Kidney epithelial cell (primary cell): ENCODE measurements around the gene PSMA3. TPM values are rescaled to one million over a fixed set of nuclear protein-coding genes. Genes with fewer than 3 reads are reported as not detected.

ENCODE experiments used
- DNase-seq: peaks from one replicate; pipeline ENCODE4 v3.0.0-alpha.2; 2010; ENCODE audit warnings: low read depth
- H3K27me3 ChIP-seq: 2 replicates; pipeline ENCODE4 v1.6.0; 2011; ENCODE audit warnings: low read length; ENCODE audit not compliant: control insufficient read depth, insufficient read depth
- H3K36me3 ChIP-seq: 2 replicates; pipeline ENCODE4 v1.5.1; 2011; ENCODE audit warnings: low read length; ENCODE audit not compliant: control insufficient read depth, insufficient read depth
- H3K4me3 ChIP-seq: 2 replicates; pipeline ENCODE4 v1.5.1; 2011; ENCODE audit warnings: low read depth, mild to moderate bottlenecking, control low read depth, low read length
- total RNA-seq: library from RNA; depleted of rRNA; stranded (reverse); fragments of >200 nt; gene quantifications from 2 replicates; pipeline ENCODE4 v1.2.3, GENCODE V29; 2015
- TF ChIP-seq, protein P1 (sequence below): IDR thresholded peaks from 2 replicates; pipeline ENCODE4 v1.5.1; 2011; ENCODE audit warnings: mild to moderate bottlenecking, moderate library complexity, low read length, control low read depth, inconsistent platforms; ENCODE audit not compliant: insufficient read depth, poor library complexity, severe bottlenecking

PSMA3 gene
- total RNA-seq, 1 donor from 2014 or later = 160 TPM

DNA sequence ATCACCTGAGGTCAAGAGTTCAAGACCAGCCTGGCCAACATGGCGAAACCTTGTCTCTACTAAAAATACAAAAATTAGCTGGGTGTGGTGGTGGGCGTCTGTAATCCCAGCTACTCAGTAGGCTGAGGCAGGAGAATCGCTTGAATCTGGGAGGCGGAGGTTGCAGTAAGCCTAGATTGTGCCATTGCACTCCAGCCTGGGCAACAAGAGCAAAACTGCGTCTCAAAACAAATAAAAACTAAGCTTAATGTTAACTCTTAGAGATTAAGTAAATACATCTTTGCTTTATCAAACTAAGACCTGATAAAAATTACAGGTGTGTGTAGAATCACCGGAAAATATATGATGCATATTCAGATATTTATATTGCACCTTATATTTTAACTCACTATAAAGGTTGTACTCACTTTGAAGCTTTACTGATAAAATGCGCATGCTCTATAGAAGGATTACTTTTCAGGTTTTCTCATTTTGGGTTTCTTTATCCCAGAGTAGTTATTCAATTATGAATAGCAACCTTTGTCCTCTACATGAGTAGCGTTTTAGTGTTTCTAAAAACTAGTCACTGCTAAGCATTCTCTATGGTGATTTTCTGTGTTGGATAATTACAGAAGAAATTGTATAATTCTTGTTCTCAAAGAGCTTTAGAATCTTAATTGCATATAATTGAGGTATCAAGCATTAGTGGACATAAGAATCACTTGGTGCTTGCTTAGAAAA lies 63.1 kb downstream of the PSMA3 start:
- H3K36me3 ChIP-seq = no peaks in the 10 kb centered on the region
- no peak for DNase-seq
- TF ChIP-seq, protein P1, sequence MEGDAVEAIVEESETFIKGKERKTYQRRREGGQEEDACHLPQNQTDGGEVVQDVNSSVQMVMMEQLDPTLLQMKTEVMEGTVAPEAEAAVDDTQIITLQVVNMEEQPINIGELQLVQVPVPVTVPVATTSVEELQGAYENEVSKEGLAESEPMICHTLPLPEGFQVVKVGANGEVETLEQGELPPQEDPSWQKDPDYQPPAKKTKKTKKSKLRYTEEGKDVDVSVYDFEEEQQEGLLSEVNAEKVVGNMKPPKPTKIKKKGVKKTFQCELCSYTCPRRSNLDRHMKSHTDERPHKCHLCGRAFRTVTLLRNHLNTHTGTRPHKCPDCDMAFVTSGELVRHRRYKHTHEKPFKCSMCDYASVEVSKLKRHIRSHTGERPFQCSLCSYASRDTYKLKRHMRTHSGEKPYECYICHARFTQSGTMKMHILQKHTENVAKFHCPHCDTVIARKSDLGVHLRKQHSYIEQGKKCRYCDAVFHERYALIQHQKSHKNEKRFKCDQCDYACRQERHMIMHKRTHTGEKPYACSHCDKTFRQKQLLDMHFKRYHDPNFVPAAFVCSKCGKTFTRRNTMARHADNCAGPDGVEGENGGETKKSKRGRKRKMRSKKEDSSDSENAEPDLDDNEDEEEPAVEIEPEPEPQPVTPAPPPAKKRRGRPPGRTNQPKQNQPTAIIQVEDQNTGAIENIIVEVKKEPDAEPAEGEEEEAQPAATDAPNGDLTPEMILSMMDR = no peak
- H3K27me3 ChIP-seq = no peaks in the 10 kb centered on the region
- H3K4me3 ChIP-seq = no peak overlapping the region

DNA sequence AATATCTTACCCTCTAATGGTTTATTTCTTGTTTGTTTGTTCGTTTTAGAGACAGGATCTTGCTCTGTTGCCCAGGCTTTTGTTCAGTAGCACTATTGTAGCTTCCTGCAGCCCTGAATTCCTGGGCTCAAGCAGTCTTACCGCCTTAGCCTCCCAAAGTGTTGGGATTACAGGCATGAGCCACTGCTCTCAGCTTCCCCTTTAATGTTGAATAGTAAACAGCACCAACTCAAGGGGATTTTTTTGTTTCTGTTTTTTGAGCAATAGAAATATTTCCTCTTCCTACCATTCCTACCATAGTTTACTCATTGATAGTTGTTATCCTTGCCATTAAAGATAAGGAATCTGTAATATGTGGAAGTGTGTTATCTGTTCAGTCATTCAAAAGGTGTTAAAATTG lies 64.4 kb downstream of the PSMA3 start:
- DNase-seq = no peak
- H3K36me3 ChIP-seq = no peaks in the 10 kb centered on the region
- TF ChIP-seq, protein P1 = no peak
- no peaks in the 10 kb centered on the region for H3K27me3 ChIP-seq
- no peak overlapping the region for H3K4me3 ChIP-seq

DNA sequence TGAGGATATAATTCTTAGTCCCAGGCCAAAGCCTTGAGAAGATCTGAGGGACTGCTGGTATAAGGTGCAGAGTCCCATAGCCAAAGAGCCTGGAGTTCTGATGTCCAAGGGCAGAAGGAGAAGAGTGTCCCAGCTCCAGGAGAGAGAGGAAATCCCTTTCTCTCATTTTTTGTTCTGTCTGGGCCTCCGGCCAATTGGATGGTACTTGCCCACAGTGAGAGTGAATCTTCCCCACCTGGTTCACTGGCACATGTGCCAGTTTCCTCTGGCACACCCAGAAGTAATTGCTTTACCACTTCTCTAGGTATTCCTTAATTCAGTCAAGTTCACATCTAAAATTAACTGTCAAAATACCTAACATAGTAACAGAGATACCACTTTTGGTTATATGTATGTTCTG lies 69.1 kb downstream of the PSMA3 start:
- TF ChIP-seq, protein P1 = no peak
- DNase-seq = no peak
- H3K4me3 ChIP-seq = no peak overlapping the region

DNA sequence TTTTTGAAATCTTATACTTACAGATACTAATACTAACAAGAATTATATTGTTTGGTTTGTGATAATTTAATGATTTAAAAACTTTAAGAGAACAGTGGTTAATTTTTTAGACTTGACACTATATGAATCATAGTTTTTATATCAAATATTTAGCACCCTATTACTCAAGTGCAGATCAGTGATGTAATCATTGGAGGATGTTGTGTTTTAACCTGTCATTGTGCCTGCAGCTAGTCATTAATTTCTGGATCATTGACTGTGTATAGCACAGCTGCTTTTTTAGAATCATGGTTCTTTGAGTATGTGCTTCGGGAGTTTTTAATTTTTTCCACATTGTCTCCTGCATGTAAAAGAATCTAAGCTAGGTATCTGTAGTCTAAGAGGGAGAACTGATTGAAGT lies 71.0 kb downstream of the PSMA3 start:
- H3K4me3 ChIP-seq = no peak overlapping the region
- no peak for DNase-seq
- no peaks in the 10 kb centered on the region for H3K36me3 ChIP-seq
- TF ChIP-seq, protein P1 = no peak
- H3K27me3 ChIP-seq = no peaks in the 10 kb centered on the region

More for the DNA sequence above, 69.1 kb downstream of the PSMA3 start:
- Histone ChIP-seq H3K36me3 (no peaks in the 10 kb centered on the region), H3K27me3 (no peaks in the 10 kb centered on the region)

Other genes with a start within 250 kb of the PSMA3 start
- 4.1 and 4.2 TPM in 2 replicates for gene ARMH4, start 92.6 kb upstream of the PSMA3 start, total RNA-seq
- 83.6 and 137 TPM in 2 replicates for gene ACTR10, start 44.7 kb upstream of the PSMA3 start, total RNA-seq
- 4.4 and 4.6 TPM in 2 replicates for gene ARID4A, start 53.7 kb downstream of the PSMA3 start, total RNA-seq
- not detected in 2 replicates for gene TOMM20L, start 151.1 kb downstream of the PSMA3 start, total RNA-seq
- 72.7 and 113 TPM in 2 replicates for gene TIMM9, start 182.7 kb downstream of the PSMA3 start, total RNA-seq
- gene KIAA0586, start 182.9 kb downstream of the PSMA3 start, total RNA-seq = 21.2 and 21.4 TPM in 2 replicates